GM10266 (cell line): ENCODE data around the gene SNRPA1.

Source experiments
- DNase-seq: peaks from one replicate; pipeline ENCODE4 v3.0.0; 2012; ENCODE audit errors: extremely low spot score
- TF ChIP-seq, protein P1 (sequence below): IDR thresholded peaks from 2 replicates; pipeline ENCODE4 v1.5.1; 2012; ENCODE audit warnings: mild to moderate bottlenecking, low read depth; ENCODE audit not compliant: control insufficient read depth, insufficient read depth; ENCODE audit errors: missing control alignments

SNRPA1 gene

DNA sequence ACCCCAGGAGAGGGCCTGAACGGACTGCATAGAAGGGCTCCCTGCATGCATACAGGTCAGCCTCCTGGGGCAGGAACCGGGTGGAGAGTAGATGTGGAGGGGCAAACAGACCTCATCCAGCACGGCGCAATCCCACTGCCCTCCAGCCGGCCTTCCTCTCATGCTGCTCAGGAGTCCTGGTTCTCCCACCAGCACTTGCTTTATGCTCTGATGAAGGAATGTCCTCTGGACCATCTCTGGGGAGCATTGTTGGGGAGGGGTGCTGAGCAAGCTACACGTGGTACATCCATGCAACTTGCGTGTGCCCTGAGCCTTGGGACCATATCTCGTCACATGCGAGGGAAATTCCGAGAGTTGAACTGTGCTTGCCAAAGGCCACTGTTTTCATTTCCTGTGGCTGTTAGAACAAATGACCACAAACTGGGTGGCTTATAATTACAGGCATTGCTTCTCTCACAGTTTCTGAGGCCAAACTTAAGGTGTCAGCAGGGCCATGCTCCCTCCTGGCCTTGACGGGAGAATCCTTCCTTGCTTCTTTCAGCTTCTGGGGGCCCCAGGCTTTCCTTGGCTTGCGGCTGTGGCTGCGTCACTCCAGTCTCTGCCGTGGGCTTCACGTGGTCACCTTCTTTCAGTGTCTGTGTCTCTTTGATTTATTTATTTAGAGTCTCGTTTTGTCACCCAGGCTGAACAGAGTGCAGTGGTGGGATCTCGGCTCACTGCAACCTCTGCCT lies 30.0 kb downstream of the SNRPA1 start:
- peak; percentile 57 for DNase-seq
- TF ChIP-seq, protein P1, sequence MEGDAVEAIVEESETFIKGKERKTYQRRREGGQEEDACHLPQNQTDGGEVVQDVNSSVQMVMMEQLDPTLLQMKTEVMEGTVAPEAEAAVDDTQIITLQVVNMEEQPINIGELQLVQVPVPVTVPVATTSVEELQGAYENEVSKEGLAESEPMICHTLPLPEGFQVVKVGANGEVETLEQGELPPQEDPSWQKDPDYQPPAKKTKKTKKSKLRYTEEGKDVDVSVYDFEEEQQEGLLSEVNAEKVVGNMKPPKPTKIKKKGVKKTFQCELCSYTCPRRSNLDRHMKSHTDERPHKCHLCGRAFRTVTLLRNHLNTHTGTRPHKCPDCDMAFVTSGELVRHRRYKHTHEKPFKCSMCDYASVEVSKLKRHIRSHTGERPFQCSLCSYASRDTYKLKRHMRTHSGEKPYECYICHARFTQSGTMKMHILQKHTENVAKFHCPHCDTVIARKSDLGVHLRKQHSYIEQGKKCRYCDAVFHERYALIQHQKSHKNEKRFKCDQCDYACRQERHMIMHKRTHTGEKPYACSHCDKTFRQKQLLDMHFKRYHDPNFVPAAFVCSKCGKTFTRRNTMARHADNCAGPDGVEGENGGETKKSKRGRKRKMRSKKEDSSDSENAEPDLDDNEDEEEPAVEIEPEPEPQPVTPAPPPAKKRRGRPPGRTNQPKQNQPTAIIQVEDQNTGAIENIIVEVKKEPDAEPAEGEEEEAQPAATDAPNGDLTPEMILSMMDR: no peak

DNA sequence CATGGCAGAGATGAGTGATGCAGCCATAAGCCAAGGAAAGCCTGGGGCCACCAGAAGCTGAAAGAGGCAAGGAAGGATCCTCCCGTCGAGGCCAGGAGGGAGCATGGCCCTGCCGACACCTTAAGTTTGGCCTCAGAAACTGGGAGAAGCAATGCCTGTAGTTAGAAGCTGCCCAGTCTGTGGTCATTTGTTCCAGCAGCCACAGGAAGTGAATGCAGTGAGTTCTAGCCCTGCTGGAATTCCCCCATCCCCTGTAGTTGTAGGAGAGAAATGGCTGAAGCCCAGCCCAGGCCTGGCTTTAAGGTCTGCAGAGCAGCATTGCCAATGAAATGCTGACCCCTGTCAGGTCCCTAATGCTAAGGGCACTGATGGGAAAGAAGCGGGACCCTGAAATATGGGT lies 31.0 kb downstream of the SNRPA1 start:
- peak; percentile 47 for DNase-seq
- TF ChIP-seq, protein P1: no peak

DNA sequence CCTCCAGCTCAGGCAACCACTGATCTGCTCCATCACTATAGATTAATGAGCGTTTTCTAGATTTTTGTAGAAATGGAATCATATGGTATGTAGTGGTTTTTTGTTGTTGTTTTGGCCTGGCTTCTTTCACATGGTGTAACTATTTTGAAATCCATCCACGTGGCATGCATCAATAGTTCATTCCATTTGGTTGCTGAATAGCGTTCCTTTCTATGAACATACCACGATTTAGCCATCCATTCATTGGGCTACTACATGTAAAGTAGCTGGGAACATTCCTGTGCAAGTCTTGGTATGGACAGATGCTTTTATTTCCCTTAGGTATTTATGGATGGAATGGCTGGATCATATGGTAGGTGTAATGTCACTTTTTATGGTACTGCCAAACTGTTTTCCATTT lies 32.5 kb downstream of the SNRPA1 start:
- TF ChIP-seq, protein P1: no peak
- DNase-seq: no peak

DNA sequence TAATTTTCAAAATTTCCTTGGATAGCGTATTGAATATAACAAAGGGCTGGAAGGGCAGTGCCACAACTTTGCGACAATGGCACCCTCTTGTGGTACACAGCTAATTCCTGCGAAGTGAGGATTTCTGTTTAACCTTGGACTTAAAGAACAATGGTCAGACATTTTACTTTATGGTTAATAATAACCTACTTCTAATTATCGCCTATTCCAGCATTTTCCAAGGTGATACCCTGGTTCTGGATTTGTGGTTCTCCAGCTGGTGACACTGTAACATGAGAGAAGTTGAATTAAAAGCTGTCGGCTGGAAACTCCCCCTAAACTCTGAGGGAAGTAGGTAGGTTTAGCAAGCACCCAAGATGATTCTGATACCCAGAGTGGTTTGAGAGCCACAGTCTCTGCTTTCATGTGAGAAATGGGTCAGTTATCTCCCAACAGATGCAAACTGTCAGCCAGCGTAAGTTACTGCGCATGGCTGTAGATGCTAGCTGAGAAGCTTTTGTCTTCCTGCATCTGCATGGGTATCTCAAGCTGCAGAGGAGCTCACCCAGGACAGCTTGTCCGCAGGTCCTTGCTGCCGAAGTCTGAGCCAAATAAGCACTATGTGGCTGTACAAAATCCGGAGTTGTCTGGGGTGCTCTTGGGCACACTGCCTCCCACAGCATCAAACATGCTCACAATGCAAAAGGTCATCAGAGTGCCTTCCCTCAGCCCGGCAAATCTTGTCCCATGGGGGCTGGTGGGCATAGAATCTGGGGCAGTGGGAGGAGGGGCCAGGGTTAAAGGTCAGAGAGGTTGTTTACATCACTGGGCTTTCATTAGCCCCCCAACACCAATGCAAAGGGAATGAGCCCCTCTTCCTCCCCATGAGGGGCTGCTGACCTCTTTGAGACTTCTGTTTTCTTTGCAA lies 36.6 kb downstream of the SNRPA1 start:
- peak; percentile 55 for DNase-seq
- TF ChIP-seq, protein P1: peak; percentile 89

DNA sequence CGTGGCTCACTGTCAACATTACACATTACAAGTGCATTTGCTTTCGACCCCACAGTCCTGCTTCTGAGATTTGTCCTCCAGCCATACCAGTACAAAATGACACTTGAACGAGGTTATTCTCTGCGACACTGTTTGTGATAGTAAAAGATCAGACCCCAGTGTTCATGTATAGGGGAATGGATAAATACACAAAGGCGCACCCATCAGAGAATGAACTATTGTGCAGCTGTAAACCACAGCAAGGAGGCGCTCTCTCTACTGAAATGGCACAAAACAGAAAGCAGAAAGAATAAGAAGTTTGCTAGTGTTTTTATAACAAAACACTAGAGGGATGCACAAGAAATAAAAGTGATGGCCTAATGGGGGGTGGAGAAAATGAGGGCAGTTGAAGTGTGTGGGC lies 38.3 kb downstream of the SNRPA1 start:
- TF ChIP-seq, protein P1: peak; percentile 43
- no peak for DNase-seq

DNA sequence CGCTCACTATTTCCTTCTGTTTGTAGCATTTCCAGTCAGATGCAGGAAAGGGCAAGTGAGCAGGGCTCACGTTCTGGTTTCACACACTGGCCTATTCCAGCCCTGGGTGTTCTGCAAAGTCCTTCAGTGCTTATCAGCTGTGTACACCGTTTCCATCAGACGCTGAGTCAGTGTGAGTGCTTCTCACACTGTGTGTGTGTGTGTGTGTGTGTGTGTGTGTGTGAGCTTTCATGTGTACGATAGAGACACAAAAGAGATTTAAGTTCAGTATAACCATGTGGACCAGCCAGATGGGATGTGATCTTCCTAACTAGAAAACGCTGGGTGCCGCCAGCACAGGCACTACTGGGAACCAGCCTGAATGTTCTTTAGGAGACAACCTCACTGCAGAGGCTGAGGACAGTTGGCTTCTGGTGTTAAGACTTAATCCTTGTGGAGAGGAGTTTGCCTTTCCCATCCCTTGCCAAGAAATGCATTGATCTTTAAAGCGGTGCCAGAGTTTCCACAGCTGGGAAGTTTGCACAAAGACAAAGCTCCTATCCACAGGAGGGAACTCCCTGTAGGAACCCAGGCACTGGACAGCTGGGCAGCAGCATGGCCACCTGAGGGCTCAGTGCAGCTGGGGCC lies 39.3 kb downstream of the SNRPA1 start:
- no peak for DNase-seq

More for the DNA sequence above, 39.3 kb downstream of the SNRPA1 start:
- TF ChIP-seq, protein P1: no peak
